ENCODE measurements around the gene KRTAP6-1. TPM values are rescaled to one million over a fixed set of nuclear protein-coding genes. Genes with fewer than 3 reads are reported as not detected.

KRTAP6-1 gene
- total RNA-seq, 1 donor from 2014 or later = not detected

DNA sequence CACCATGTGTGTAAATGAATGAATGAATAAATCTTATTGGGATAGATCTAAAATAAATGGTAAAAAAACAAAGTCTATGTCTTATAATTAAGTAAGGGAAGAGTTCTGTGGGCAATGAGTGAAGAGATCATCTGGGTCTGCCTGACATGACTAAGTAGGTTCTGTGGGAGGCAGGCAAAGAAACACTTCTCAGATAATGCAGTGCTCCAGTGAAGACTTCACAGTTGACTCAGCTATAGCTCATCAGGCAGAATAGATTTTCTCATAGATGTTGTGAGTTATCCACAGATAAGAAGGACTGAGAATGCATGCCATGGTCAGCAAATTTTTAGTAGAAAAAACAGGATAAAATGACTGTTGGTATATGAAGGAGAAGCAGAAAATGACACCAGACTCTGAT, 36.0 kb downstream of the KRTAP6-1 start:
- Histone ChIP-seq H3K4me1 (no peaks in the 10 kb centered on the region), H3K9me3 (no peaks in the 10 kb centered on the region), H3K36me3 (no peaks in the 10 kb centered on the region), H3K4me3 (no peak overlapping the region), H3K27ac (no peak overlapping the region), H3K27me3 (no peaks in the 10 kb centered on the region)
- intact Hi-C loops (cut with DNase I) = no loop called here
- TF ChIP-seq, protein P1, sequence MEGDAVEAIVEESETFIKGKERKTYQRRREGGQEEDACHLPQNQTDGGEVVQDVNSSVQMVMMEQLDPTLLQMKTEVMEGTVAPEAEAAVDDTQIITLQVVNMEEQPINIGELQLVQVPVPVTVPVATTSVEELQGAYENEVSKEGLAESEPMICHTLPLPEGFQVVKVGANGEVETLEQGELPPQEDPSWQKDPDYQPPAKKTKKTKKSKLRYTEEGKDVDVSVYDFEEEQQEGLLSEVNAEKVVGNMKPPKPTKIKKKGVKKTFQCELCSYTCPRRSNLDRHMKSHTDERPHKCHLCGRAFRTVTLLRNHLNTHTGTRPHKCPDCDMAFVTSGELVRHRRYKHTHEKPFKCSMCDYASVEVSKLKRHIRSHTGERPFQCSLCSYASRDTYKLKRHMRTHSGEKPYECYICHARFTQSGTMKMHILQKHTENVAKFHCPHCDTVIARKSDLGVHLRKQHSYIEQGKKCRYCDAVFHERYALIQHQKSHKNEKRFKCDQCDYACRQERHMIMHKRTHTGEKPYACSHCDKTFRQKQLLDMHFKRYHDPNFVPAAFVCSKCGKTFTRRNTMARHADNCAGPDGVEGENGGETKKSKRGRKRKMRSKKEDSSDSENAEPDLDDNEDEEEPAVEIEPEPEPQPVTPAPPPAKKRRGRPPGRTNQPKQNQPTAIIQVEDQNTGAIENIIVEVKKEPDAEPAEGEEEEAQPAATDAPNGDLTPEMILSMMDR (IDR thresholded peaks at IDR 0.05) = no peak
- DNase-seq = no peak
- ATAC-seq = no peak

- TF ChIP-seq, protein P1 (IDR thresholded peaks at IDR 0.05) = no peak
- ATAC-seq = no peak
- H3K27ac ChIP-seq = no peak overlapping the region
Measured at GRCh38 chr21:30567617-30568016, 46.1 kb downstream of the KRTAP6-1 start.

GRCh38 chr21:30563630-30564029, 50.1 kb downstream of the KRTAP6-1 start:
- H3K9me3 ChIP-seq = no peaks in the 10 kb centered on the region
- DNase-seq (no peak), ATAC-seq (no peak)
- H3K4me1 ChIP-seq = no peaks in the 10 kb centered on the region
- H3K36me3 ChIP-seq = no peaks in the 10 kb centered on the region
- H3K4me3 ChIP-seq = no peak overlapping the region
- H3K27ac ChIP-seq = no peak overlapping the region
- intact Hi-C loops (cut with DNase I) = no loop called here
- TF ChIP-seq, protein P1 (IDR thresholded peaks at IDR 0.05) = no peak
- no peaks in the 10 kb centered on the region for H3K27me3 ChIP-seq

More at GRCh38 chr21:30567617-30568016, 46.1 kb downstream of the KRTAP6-1 start:
- Histone ChIP-seq H3K9me3 (no peaks in the 10 kb centered on the region), H3K27me3 (no peaks in the 10 kb centered on the region), H3K4me3 (no peak overlapping the region), H3K4me1 (no peaks in the 10 kb centered on the region), H3K36me3 (no peaks in the 10 kb centered on the region)
- no peak for DNase-seq
- intact Hi-C loops (cut with DNase I) = no loop called here

Other genes with a start within 250 kb of the KRTAP6-1 start
- not detected for gene KRTAP13-2, start 241.7 kb downstream of the KRTAP6-1 start, total RNA-seq
- gene KRTAP13-1, start 217.9 kb downstream of the KRTAP6-1 start, total RNA-seq = not detected
- gene KRTAP13-3, start 188.0 kb downstream of the KRTAP6-1 start, total RNA-seq = not detected
- gene KRTAP13-4, start 183.7 kb downstream of the KRTAP6-1 start, total RNA-seq = not detected
- gene KRTAP15-1, start 173.7 kb downstream of the KRTAP6-1 start, total RNA-seq = not detected
- not detected for gene KRTAP19-1, start 133.6 kb downstream of the KRTAP6-1 start, total RNA-seq
- not detected for gene KRTAP19-2, start 126.5 kb downstream of the KRTAP6-1 start, total RNA-seq
- not detected for gene KRTAP19-3, start 121.9 kb downstream of the KRTAP6-1 start, total RNA-seq
- gene KRTAP19-4, start 116.8 kb downstream of the KRTAP6-1 start, total RNA-seq = not detected
- gene KRTAP19-5, start 111.8 kb downstream of the KRTAP6-1 start, total RNA-seq = not detected
- gene KRTAP19-6, start 72.1 kb downstream of the KRTAP6-1 start, total RNA-seq = not detected
- gene KRTAP19-7, start 52.6 kb downstream of the KRTAP6-1 start, total RNA-seq = not detected
- gene KRTAP22-2, start 23.5 kb downstream of the KRTAP6-1 start, total RNA-seq = not detected
- gene KRTAP6-3, start 21.5 kb downstream of the KRTAP6-1 start, total RNA-seq = not detected
- not detected for gene KRTAP6-2, start 15.0 kb downstream of the KRTAP6-1 start, total RNA-seq
- not detected for gene KRTAP22-1, start 12.8 kb downstream of the KRTAP6-1 start, total RNA-seq
- not detected for gene KRTAP20-1, start 2.5 kb upstream of the KRTAP6-1 start, total RNA-seq
- not detected for gene KRTAP20-4, start 6.7 kb upstream of the KRTAP6-1 start, total RNA-seq
- not detected for gene KRTAP20-2, start 21.3 kb upstream of the KRTAP6-1 start, total RNA-seq
- not detected for gene KRTAP20-3, start 28.9 kb upstream of the KRTAP6-1 start, total RNA-seq
- not detected for gene KRTAP21-3, start 104.8 kb upstream of the KRTAP6-1 start, total RNA-seq
- gene KRTAP21-2, start 133.3 kb upstream of the KRTAP6-1 start, total RNA-seq = not detected
- not detected for gene KRTAP21-1, start 141.5 kb upstream of the KRTAP6-1 start, total RNA-seq
- gene KRTAP8-1, start 199.3 kb upstream of the KRTAP6-1 start, total RNA-seq = not detected
- not detected for gene KRTAP7-1, start 215.8 kb upstream of the KRTAP6-1 start, total RNA-seq